Measurements from ENCODE around the gene C19orf38.

Gene C19orf38

GRCh38 chr19:10858204-10858828 lies 10.1 kb downstream of the C19orf38 start:
- Histone ChIP-seq H2AFZ (ENCODE audit: low read depth) (no peak overlapping the region), H3K27me3 (ENCODE audit: insufficient read depth, low read depth) (no peaks in the 10 kb centered on the region), H4K20me1 (ENCODE audit: insufficient read depth) (no peaks in the 10 kb centered on the region), H3K27ac (no peak overlapping the region), H3K79me2 (ENCODE audit: insufficient read depth, low read depth) (no peaks in the 10 kb centered on the region), H3K36me3 (ENCODE audit: insufficient read depth) (no peaks in the 10 kb centered on the region), H3K4me2 (no peak overlapping the region), H3K4me1 (ENCODE audit: low read depth, poor library complexity, severe bottlenecking) (no peaks in the 10 kb centered on the region), H3K9ac (no peak overlapping the region), H3K4me3 (IDR thresholded peaks at IDR 0.05; ENCODE audit: insufficient read depth, low read depth, low read length) (no peak overlapping the region)
- TF ChIP-seq CTCF (conservative IDR thresholded peaks at IDR 0.05; ENCODE audit: low read depth, low read length): peak; percentile 79

DNA sequence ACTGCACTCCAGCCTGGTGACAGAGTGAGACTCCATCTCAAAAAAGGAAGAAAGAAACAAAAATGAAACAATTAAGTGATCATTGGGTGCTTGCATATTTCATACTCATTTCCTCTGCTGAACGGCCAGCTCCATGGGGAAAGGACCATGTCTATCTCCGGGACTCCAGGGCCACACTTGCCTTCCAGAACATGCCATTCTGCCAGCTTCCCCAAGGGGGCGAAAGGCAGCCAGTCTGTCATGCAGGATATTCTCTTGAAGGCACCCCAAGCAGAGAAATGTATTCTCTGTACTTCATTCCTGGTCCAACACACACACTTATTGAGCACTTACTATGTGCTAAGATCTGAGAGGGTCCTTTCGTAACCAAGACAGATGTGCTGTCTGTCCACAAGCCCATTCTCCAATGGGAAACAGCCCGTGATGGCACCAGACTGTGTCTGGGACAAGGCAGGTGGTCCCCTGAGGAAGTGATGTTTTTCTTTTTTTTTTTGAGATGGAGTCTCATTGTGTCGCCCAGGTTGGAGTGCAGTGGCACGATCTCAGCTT lies 13.0 kb downstream of the C19orf38 start:
- Histone ChIP-seq H3K4me2 (no peak overlapping the region), H3K27me3 (ENCODE audit: insufficient read depth, low read depth) (no peaks in the 10 kb centered on the region), H3K27ac (no peak overlapping the region), H3K4me3 (IDR thresholded peaks at IDR 0.05; ENCODE audit: insufficient read depth, low read depth, low read length) (no peak overlapping the region), H3K9ac (no peak overlapping the region), H4K20me1 (ENCODE audit: insufficient read depth) (no peaks in the 10 kb centered on the region), H3K79me2 (ENCODE audit: insufficient read depth, low read depth) (no peaks in the 10 kb centered on the region), H2AFZ (ENCODE audit: low read depth) (no peak overlapping the region), H3K4me1 (ENCODE audit: low read depth, poor library complexity, severe bottlenecking) (peaks cover 8% of the 10 kb centered on the region), H3K36me3 (ENCODE audit: insufficient read depth) (no peaks in the 10 kb centered on the region)
- peak; percentile 68 for TF ChIP-seq CTCF (conservative IDR thresholded peaks at IDR 0.05; ENCODE audit: low read depth, low read length)

DNA sequence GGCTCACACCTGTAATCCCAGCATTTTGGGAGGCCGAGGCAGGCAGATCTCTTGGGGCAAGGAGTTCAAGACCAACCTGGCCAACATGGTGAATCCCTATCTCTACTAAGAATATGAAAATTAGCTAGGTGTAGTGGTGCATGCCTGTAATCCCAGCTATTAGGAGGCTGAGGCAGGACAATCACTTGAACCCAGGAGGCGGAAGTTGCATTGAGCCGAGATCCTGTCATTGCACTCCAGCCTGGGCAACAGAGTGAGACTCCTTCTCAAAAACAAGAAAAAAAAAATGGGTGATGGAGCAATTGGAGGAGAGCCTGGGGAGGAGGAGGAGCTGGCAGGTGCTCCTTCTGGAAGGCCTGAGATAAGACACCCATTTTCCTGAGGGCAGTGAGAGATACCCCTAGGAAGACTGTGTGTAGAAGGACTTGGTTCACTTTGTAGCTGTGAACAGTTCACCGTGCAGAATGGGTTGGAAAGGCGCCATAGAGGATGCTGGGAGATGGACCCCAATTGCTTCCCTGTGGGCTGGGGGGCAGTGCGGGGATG lies 14.4 kb downstream of the C19orf38 start:
- H3K79me2 ChIP-seq (ENCODE audit: insufficient read depth, low read depth): no peaks in the 10 kb centered on the region
- TF ChIP-seq CTCF (conservative IDR thresholded peaks at IDR 0.05; ENCODE audit: low read depth, low read length): no peak
- no peak overlapping the region for H3K9ac ChIP-seq
- H2AFZ ChIP-seq (ENCODE audit: low read depth): no peak overlapping the region
- H3K27ac ChIP-seq: no peak overlapping the region
- peaks cover 10% of the 10 kb centered on the region for H3K4me1 ChIP-seq (ENCODE audit: low read depth, poor library complexity, severe bottlenecking)
- no peaks in the 10 kb centered on the region for H3K27me3 ChIP-seq (ENCODE audit: insufficient read depth, low read depth)
- H4K20me1 ChIP-seq (ENCODE audit: insufficient read depth): no peaks in the 10 kb centered on the region
- H3K4me3 ChIP-seq (IDR thresholded peaks at IDR 0.05; ENCODE audit: insufficient read depth, low read depth, low read length): no peak overlapping the region
- H3K36me3 ChIP-seq (ENCODE audit: insufficient read depth): no peaks in the 10 kb centered on the region
- H3K4me2 ChIP-seq: no peak overlapping the region

- Histone ChIP-seq H3K79me2 (ENCODE audit: insufficient read depth, low read depth) (no peaks in the 10 kb centered on the region), H3K4me3 (IDR thresholded peaks at IDR 0.05; ENCODE audit: insufficient read depth, low read depth, low read length) (no peak overlapping the region), H3K36me3 (ENCODE audit: insufficient read depth) (no peaks in the 10 kb centered on the region), H3K9ac (no peak overlapping the region), H3K4me2 (no peak overlapping the region), H3K4me1 (ENCODE audit: low read depth, poor library complexity, severe bottlenecking) (peaks cover 16% of the 10 kb centered on the region), H3K27me3 (ENCODE audit: insufficient read depth, low read depth) (no peaks in the 10 kb centered on the region), H3K27ac (no peak overlapping the region), H4K20me1 (ENCODE audit: insufficient read depth) (no peaks in the 10 kb centered on the region), H2AFZ (ENCODE audit: low read depth) (peak overlapping the region; percentile 68; the same call in 1 of the 2 replicates)
- no peak for TF ChIP-seq CTCF (conservative IDR thresholded peaks at IDR 0.05; ENCODE audit: low read depth, low read length)
These were observed 15.0 kb downstream of the C19orf38 start for GRCh38 chr19:10863107-10863717.

Measured in KMS-11 (cell line).